IPS-NIHi7 (cell line): ENCODE measurements around the gene NOD2.

Experiments used
- DNase-seq: peaks from one replicate; pipeline ENCODE4 v3.0.0; 2012; ENCODE audit warnings: mixed read lengths; ENCODE audit errors: extremely low spot score

The NOD2 gene

GRCh38 chr16:50692999-50693781 is at the start of gene NOD2:
Gene NOD2, plus strand, starts transcription at chr16:50693606. Its CDS starts 5,890 bp downstream, at chr16:50699496.
- DNase-seq, result peak; percentile 85

- DNase-seq, result no peak
Observed at GRCh38 chr16:50644245-50644644, 49.2 kb upstream of the NOD2 start.

GRCh38 chr16:50644729-50645128 is 48.7 kb upstream of the NOD2 start:
- peak; percentile 65 for DNase-seq

- no peak for DNase-seq
Observed at GRCh38 chr16:50645563-50646220, 47.7 kb upstream of the NOD2 start.

DNA sequence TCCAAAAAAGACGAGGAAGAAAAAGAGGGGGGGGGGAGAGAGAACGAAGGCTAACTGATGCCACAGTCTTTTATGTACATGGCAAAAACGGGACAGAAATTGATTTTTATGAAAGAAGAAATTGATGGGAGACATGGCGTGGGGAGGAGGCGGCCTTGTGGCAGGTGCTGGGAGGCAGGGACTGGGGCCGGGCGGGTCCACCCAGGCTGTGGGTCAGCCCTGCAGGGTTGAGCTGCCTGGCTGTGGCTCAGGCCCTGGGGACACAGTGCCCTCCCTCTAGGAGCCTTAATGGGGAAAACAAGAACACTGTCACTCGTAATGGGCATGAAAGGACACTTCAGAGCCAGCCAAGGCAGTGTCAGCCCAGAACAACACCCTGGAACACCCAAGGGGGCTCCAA is 47.1 kb upstream of the NOD2 start:
- no peak for DNase-seq

- DNase-seq, result no peak
Observed at GRCh38 chr16:50651835-50652438, 41.5 kb upstream of the NOD2 start.

DNA sequence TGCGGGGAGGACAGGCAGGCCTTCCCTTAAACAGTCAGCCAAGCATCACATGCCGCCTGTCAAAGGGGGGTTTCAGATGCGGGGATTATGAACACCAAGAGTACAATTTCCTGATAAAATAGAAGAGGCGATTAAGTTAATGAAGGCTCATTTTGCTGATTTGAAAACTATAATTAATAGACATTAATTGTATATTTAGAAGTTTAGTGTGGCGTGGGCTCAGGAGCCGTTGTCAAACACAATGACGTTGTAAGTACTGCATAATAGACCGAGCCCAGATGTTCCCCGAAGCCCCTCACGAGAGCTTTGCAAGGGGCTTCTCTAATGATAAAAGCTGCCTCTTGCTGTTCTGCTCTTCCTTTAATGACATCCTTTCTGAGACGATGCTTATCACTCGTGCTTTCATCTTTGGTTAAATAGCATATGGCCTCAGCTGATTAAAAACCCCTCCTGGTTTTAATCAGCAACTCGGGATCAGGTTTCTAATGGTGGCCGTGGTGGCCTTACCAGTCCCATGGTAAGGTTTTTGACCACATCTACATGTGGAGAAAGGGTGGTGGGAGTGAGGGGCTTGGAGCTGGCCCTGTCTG is 40.5 kb upstream of the NOD2 start:
- no peak for DNase-seq

- DNase-seq, result no peak
Observed at GRCh38 chr16:50653633-50654519, 39.5 kb upstream of the NOD2 start.

GRCh38 chr16:50655558-50656055 is 37.8 kb upstream of the NOD2 start:
- DNase-seq, result no peak

GRCh38 chr16:50657241-50657640 is 36.2 kb upstream of the NOD2 start:
- no peak for DNase-seq

- DNase-seq, result no peak
Observed at GRCh38 chr16:50659806-50660205, 33.6 kb upstream of the NOD2 start.

- no peak for DNase-seq
Observed at GRCh38 chr16:50662306-50662940, 31.0 kb upstream of the NOD2 start.

- no peak for DNase-seq
Observed at GRCh38 chr16:50664270-50664669, 29.1 kb upstream of the NOD2 start.

DNA sequence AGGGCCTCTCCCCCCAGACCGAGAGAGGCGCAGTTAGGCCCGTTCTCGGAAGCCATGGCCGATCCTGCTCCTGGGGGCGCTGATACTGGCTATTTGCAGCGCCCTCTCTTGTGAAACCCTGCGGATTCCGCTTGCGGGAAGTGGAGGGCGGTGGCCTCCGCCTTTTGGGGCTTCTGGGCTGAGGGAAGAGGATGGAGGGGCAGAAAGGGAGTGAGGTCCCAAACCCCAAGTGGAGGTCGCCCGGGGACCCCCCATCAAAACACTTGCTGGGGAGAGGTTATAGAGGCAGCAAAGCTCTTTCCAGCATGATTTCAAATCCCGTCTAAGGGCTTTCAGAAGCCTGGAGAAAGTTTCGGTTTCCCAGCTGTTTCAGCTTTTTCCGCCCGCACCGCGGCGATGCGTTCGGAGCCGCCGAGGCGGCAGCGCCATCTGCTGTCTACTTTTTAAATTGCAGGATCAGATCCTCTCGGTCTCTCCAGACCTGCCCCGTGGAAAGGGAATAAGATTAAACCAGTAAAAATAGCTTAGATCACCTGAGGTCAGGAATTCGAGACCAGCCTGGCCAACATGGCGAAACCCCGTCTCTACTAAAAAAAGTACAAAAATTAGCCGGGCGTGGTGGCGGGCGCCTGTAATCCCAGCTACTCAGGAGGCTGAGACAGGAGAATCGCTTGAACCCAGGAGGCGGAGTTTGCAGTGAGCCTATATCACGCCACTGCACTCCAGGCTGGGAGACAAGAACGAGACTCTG is 28.1 kb upstream of the NOD2 start:
- peak; percentile 84 for DNase-seq

DNA sequence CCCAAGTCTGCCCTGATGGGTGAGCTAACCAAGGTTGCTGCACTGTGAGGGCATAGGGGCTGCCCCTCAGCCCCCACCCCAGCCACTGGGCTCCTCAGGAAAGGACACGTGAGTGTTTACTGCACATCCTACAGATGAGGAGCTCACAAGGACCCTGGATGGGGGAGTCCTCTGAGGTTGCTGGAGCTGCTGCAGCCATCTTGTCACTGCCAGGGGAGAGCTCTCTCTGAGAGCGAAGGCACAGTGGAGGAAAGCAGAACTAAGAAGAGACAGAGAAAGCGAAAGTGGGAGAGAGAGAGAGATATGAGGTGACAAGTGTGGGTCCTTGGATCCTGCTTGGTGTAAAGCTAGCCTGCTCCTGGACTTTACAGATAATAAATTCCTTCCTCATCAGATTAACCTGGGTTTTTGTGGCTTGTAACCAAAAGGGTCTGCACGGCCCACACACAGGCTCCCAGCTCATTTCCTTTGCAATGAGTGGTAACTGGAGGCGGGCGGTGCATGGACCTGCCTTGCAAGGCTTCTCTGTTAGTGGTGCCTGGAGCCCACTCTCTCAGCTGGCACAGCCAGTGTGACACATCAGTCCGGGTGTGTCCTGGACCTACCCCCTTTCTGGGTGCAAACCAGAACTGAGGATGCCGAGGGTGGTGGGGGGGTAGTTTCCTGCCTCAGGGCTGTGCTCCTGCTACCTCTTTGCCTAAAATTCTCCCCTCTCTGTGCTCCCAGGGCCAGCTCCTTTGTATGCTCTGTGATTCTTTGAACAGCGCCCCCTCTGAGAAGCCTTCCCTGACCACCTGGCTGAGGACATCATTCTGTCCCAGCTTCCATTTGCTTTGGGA is 26.5 kb upstream of the NOD2 start:
- DNase-seq, result no peak

DNA sequence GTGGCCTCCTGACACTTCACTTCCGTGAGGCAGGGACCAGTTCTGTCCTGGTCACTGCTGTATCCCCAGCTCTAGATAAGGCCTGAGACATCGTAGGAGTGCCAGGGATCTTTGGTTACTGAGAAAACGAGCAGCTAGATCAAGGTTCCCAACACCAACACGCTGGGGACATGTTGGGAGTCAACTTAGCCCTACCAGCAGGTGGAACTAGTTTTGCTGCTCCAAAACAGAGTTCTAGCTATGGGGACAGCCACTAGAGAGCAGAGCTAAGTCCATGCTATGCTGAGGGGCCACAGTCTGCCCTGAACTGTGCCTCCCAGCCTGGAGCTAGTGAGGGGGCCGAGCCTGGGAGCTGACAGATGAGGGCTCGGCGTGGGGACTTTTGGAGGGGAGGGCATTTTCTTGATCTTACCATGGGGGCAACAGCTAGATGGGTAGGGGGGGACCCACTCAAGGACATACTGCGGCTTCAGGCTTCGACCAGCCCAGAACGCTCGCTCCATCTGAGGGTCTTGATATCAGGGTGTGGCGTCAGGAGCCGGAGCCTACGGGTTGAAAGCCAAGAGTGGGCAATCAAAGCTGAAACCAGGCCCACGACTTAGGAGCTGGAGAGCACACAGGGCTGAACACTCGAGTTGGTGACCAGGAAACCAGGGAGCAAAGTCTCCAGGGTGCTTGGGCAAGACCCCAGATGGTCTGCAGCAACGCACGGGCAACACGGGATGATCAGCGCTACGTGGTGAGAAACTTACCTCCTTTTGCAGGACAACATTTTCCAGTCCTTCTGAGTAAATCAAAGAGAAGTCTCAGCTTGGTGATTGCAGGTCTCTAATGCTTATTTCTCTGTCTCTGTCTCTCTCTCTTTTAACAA is 25.7 kb upstream of the NOD2 start:
- no peak for DNase-seq

DNA sequence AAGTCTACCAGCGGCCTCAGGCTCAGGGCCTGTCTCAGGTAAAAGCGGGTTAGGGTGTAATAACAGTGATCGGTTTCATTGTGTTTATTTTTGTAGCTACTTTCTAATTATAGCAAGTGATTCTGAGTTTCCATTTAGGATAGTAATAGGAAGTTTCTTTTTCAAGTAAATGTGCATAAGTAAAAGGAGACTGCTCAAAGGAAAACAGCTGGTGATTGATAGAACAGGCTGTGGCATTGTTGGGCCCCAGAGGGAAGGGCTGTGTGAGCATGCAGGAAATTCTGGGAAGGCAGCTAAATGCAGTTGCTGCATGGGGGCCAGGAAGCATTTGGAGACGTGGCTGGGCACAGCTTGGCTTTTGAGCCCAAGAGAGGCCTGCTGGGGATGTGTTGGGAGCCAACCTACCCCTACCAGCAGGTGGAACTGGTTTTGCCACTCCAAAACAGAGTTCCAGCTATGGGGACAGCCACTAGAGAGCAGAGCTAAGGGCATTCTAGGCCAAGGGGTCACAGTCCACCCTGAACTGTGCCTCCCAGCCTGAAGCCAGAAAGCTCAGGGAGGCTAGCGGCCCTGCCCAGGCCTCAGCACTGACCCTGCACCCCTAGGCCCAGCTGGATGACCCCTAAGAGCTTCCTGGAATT is 24.9 kb upstream of the NOD2 start:
- no peak for DNase-seq

- no peak for DNase-seq
Observed at GRCh38 chr16:50669741-50670140, 23.7 kb upstream of the NOD2 start.
